G401.6 (cell line): ENCODE data around the gene NAIF1.
"Not testable (repeated sequence)": the region's sequence is repeated elsewhere in the genome, so short reads cannot be mapped to it uniquely, and the experiment has no call there.

Source experiments
- FAIRE-seq: peaks from 2 replicates; lab custom pipeline; 2012; peaks lifted over from hg19 to GRCh38; lab: Jason Lieb, UNC

The NAIF1 gene

DNA sequence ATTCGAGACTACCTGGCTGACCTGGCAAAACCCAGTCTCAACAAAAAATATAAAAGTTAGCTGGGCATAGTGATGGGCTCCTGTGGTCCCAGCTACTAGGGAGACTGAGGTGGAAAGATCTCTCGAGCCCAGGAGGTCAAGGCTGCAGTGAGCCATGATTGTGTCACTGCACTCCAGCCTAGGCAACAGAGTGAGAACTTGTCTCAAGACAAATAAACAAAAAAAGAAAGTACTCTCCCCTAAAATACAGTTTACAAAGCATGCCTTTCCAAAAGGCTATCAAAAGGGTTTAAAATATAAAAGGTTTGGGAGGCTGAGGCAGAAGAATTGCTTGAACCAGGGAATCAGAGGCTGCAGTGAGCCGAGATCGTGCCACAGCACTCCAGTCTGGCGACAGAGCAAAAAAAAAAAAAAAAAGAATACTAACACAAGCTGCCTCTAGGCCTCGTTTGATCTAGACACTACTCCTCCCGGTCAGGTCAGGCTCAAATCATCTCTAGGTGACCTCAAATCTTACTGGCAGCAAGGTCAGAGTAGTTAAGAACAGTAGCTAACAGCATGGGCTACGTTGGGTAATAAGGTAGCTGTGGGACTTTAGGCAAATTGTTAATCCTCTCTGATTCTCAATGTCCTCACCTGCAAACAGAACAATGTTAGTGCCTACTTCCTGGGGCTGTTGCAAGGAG lies 9.3 kb downstream of the NAIF1 start:
- FAIRE-seq: no peak

DNA sequence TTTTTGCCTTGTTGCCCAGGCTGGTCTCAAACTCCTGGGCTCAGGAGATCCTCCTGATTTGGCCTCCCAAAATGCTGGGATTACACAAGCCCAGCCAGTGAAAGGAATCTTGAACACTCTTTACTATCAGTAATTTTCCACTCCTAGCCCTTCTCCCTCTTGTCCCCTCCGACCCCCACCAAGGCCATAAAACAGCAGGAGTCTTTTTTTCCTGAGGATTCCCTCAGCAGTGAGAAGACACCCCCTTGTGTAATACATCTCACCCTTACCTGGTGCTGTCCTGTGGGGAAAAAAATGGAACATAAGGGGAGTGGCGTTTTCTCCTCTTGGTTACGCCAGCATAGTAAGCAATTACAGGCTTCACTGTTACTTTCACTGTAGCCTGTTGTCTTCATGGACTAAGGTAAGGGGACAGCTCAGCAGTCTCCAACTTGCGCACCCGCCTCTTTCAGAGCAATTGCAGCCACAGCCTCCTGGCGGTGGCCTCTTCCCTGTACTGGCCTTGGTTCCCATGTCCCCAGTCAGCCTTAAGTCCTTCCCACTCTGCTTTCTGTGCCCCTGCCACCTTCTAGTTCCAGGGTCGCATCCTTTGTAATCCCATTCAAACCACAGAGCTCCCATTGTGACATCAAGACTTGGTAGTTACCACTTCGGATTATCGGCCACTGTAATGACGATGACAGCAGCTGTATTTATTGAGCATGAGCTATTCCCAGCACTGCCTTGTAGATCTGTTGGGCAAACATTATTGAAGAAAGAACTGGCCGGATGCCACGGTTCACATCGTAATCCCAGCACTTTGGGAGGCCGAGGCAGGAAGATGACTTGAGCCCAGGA lies 10.0 kb downstream of the NAIF1 start:
- no peak for FAIRE-seq

DNA sequence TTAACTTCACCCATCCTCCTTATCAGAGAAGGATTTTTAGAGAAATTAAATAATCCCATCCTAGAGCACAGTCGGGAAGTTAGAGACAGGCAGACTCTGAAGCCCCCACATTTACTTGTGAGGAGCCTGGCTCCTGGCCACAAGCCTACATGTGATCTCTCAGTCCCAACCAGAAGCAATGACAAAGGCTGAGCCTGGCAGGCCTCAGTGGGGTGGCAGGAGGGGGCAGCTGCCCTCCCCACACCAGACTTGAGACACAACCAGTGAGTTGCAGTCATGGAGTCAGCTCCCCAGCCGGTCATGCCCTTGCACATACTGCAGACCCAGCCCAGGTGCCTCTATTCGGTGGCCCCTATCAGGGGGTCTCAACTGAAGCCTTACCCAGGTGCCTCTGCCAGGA lies 11.0 kb downstream of the NAIF1 start:
- no peak for FAIRE-seq

DNA sequence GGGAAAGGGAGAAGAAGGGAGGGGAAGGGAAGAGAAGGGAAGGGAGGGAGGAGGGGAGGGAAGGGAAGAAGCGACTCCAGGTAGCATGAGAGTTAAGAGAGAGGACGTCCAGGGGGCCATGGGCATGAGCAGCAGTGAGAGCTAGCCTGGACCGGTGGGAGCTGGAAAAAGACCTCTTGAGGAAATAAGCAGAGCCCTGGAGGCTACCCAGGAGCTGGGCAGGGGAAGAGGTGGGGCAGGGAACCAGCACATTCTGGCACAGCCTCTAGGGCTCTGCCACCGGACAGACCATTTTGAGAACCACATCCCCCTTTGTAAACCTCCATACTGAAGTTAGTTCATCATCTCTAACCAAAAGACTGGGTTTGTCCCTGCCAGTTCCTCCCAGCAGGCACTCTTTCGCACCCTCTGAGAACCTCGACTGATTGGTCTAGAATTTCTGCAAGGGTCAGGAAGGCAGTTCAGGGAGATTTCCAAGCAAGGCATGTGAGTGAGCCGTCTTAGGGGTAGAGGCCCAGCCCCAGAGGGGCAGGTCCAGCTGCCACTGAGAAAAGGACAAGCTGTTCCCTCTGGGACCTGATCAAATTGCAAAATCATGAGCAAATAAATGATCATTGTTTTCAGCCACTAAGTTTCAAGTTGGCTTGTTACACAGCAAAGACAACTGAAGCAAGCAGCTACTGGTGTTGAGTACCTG lies 11.6 kb downstream of the NAIF1 start:
- no peak for FAIRE-seq

GRCh38 chr9:128054087-128054486 lies 13.0 kb downstream of the NAIF1 start:
- FAIRE-seq: no peak

DNA sequence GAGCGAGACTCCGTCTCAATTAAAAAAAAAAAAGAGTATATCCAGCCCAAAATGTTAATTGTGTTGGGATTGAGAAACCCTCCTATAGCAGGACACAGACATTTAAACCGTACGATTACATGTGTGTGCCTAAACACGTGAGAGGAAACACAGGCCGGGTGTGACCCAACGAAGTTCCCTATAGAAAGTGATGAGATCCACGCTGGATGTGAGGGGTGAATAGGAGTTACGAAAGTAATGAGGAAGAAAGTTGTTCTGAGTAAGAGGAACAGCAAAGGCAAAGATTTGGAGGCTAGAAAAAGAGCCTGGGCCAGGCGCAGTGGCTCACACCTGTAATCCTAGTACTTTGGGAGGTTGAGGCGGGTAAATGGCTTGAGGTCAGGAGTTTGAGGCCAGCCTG lies 13.6 kb downstream of the NAIF1 start:
- no peak for FAIRE-seq

GRCh38 chr9:128051932-128052709 lies 15.0 kb downstream of the NAIF1 start:
- FAIRE-seq: no peak

- FAIRE-seq: no peak
Observed at GRCh38 chr9:128049843-128050242, 17.3 kb downstream of the NAIF1 start.

DNA sequence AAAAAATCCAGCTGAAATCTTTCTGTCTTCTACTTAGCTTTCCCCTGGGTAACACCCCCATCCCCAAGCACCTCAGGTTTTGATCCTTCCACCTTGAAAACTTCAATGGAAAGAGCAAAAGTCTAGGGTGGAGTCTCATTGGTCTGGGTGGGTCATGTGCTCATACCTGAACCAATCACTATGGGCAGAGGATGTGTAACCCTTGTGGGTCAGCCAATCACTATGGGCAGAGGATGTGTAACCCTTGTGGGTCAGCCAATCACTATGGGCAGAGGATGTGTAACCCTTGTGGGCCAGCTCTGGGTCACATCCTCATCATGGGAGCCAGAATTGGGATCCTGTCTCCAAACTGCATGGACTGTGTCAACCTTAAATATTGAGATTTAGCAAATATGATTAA lies 18.5 kb downstream of the NAIF1 start:
- FAIRE-seq: no peak

DNA sequence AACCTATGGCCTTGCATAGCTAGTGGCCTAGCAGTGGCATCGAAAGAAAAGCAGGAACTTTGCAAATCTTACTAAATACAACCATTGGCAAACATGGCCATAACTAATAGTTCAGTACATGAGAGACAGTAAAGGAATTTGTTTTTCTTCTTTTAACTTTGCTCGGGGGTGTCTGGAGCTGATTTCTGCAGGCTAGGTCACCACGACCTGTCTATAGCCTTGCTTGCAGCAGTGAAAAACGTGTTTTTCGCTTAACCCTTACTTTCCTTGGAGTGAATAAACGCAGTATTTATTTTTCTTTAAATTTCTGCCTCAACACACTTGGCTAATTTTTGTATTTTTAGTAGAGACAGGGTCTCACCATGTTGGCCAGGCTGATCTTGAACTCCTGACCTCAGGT lies 19.9 kb downstream of the NAIF1 start:
- FAIRE-seq: no peak

DNA sequence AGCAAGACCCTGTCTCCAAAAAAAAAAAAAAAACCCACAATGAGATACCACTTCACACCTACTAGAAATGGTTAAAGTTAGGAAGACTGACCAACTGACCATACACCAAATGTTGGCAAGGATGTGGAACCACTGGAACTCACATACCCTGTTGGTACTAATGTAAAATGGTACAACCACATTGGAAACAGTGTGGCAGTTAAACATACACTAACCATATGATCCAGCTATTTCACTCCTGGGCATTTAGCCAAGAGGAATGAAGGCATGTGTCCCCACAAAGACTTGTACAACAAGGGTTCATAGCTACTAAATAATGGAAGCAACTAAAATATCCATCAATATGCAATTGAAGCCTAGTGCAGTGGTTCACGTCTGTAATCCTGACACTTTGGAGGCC lies 21.3 kb downstream of the NAIF1 start:
- FAIRE-seq: no peak

- FAIRE-seq: not testable (repeated sequence)
Observed at GRCh38 chr9:128045409-128045808, 21.7 kb downstream of the NAIF1 start.

- no peak for FAIRE-seq
Observed at GRCh38 chr9:128043467-128043868, 23.7 kb downstream of the NAIF1 start.

GRCh38 chr9:128042043-128042442 lies 25.1 kb downstream of the NAIF1 start:
- no peak for FAIRE-seq

DNA sequence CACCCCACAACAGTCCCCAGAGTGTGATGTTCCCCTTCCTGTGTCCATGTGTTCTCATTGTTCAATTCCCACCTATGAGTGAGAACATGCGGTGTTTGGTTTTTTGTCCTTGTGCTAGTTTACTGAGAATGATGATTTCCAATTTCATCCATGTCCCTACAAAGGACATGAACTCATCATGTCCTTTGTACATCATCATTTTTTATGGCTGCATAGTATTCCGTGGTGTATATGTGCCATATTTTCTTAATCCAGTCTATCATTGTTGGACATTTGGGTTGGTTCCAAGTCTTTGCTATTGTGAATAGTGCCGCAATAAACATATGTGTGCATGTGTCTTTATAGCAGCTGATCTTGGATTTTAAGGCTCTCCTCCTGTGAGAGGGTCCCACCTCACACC lies 26.3 kb downstream of the NAIF1 start:
- FAIRE-seq: not testable (repeated sequence)

- not testable (repeated sequence) for FAIRE-seq
Observed at GRCh38 chr9:128036522-128036921, 30.6 kb downstream of the NAIF1 start.

GRCh38 chr9:128034821-128035652 lies 32.1 kb downstream of the NAIF1 start:
- peak; percentile 69 for FAIRE-seq

DNA sequence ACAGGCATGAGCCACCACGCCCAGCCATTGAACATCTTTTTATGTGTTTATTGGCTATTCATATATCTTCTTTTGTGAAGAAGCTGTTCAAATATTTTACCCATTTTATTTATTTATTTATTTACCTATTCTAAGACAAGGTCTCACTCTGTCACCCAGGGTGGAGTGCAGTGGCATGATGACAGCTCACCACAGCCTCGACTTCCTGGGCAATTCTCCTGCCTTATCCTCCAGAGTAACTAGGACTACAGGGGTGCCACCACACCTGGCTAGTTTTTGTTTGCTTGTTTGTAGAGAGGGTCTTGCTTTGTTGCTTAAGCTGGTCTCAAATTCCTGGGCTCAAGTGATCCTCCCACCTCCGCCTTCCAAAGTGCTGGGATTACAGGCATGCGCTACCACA lies 33.5 kb downstream of the NAIF1 start:
- no peak for FAIRE-seq

DNA sequence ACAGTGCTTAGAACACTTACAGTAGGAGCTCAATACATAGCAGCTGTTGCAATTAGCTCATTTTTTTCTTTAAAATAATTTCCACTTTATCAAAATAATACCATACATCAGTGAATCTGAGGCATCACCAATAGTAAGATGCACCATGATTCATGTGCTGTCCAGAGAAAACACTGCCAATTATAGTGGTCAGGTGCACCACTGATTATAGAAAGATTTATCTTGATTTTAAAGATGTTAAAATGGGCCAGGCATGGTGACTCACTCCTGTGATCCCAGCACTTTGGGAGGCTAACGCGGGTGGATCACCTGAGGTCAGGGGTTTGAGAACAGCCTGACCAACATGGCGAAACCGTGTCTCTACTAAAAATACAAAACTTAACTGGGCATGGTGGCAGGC lies 39.4 kb downstream of the NAIF1 start:
- no peak for FAIRE-seq

- no peak for FAIRE-seq
Observed at GRCh38 chr9:128026773-128027541, 40.2 kb downstream of the NAIF1 start.
